Pancreas (tissue), 10 donors: ENCODE results near the gene RAP2B. TPM values are rescaled to one million over a fixed set of nuclear protein-coding genes. Genes with fewer than 3 reads are reported as not detected.
"Not testable (repeated sequence)": the region's sequence is repeated elsewhere in the genome, so short reads cannot be mapped to it uniquely, and the experiment has no call there.

Source experiments
- ATAC-seq, 4 donors: fragments of 200-7000 bp; cut with Tn5 transposase; one replicate each; pipeline versions ENCODE4 v1.8.0 to v1.9.1; 2020; ENCODE audit warnings: mild to moderate bottlenecking in 4 of 4, moderate library complexity in 4 of 4
- DNase-seq, 6 donors: peaks; one replicate each; pipeline ENCODE4 v3.0.0-alpha.2; 2020
- FAIRE-seq: peaks from 2 replicates; lab custom pipeline; 2012; peaks lifted over from hg19 to GRCh38; lab: Jason Lieb, UNC
- H3K27ac ChIP-seq, 4 donors: fragments of 200-600 bp; sonication (generic); 1 replicate in 3 of 4; 2 replicates in 1 of 4; pipeline versions ENCODE4 v1.5.0 to v1.8.0; 2020
- H3K27me3 ChIP-seq, 4 donors: fragments of 200-600 bp; one replicate each; pipeline ENCODE4 v1.8.0; 2021
- H3K36me3 ChIP-seq, 3 donors: fragments of 200-600 bp; sonication (generic) in 1 of 3; one replicate each; pipeline versions ENCODE4 v1.5.0 to v1.8.0; 2020 to 2021
- H3K4me1 ChIP-seq, 3 donors: fragments of 200-600 bp; one replicate each; pipeline ENCODE4 v1.8.0; 2021
- H3K4me3 ChIP-seq, 4 donors: fragments of 200-600 bp; sonication (generic) in 2 of 4; one replicate each; pipeline versions ENCODE4 v1.5.0 to v1.8.0; 2020 to 2021
- H3K9me3 ChIP-seq, 4 donors: fragments of 200-600 bp; one replicate each; pipeline ENCODE4 v1.8.0; 2021
- WGBS, 2 donors: extraction: QIAGEN DNeasy Blood & Tissue Kit; methylation state at CpG; one replicate each; pipeline ENCODE4 v1.1.7; 2013; 5-methylcytosine and 5-hydroxymethylcytosine counted together
- intact Hi-C, 3 donors: fragments of 100-400 bp; cut with DNase I; formaldehyde crosslinking; loops; one replicate each; pipeline versions ENCODE4 v1.11.1 to v1.14.2; 2022
- polyA plus RNA-seq, 2 donors: library from polyadenylated mRNA; stranded (reverse); fragments of 200-250 nt; gene quantifications; one replicate each; pipeline ENCODE4 v1.2.3, GENCODE V29; 2013
- total RNA-seq, 6 donors: library from RNA; stranded (reverse); fragmentation: NEBNext Ultra II Directional in 4 of 6; extraction: Animal tissue kit (Norgen Biotek cat#: 25700) in 4 of 6; gene quantifications; one replicate each; pipeline versions ENCODE4 v1.2.1 to v1.2.4, GENCODE V29; 2021 to 2023
- TF ChIP-seq, protein P1 (sequence below), 4 donors: fragments of 200-600 bp; sonication (generic) in 3 of 4; IDR thresholded peaks; one replicate each; pipeline versions ENCODE4 v1.5.0 to v1.8.0; 2021; ENCODE audit warnings: antibody characterized with exemption in 4 of 4
- donor health status: healthy with polysubstance abuse.
- donor health status: DM: no; HTN: no; CAD: no; lungs with moderate emphysema.
- donor health status: DM: no; HTN: no; CAD: no.
- donor health status: control.
- donor health status: control.
- donor health status: Bipolar disorder and iron deficiency.
- donor health status: DM: yes; HTN: yes; CAD: no.
- donor health status: DM: no; HTN: no; CAD: no.
- donor health status: DM: no; HTN: no; CAD: no.
- donor health status: DM: yes; HTN: yes; CAD: no.

RAP2B gene
- total and polyA plus RNA-seq, 8 donors = 1.6 to 7.9 (median 3.0) TPM

- ATAC-seq (no peak), FAIRE-seq (no peak), DNase-seq (no peak)
- intact Hi-C loops = no loop called here
- Histone ChIP-seq H3K9me3 (no peaks in the 10 kb centered on the region), H3K27me3 (no peaks in the 10 kb centered on the region), H3K4me3 (no peak overlapping the region), H3K27ac (no peak overlapping the region), H3K4me1 (no peaks in the 10 kb centered on the region), H3K36me3 (no peaks in the 10 kb centered on the region)
- TF ChIP-seq, protein P1, sequence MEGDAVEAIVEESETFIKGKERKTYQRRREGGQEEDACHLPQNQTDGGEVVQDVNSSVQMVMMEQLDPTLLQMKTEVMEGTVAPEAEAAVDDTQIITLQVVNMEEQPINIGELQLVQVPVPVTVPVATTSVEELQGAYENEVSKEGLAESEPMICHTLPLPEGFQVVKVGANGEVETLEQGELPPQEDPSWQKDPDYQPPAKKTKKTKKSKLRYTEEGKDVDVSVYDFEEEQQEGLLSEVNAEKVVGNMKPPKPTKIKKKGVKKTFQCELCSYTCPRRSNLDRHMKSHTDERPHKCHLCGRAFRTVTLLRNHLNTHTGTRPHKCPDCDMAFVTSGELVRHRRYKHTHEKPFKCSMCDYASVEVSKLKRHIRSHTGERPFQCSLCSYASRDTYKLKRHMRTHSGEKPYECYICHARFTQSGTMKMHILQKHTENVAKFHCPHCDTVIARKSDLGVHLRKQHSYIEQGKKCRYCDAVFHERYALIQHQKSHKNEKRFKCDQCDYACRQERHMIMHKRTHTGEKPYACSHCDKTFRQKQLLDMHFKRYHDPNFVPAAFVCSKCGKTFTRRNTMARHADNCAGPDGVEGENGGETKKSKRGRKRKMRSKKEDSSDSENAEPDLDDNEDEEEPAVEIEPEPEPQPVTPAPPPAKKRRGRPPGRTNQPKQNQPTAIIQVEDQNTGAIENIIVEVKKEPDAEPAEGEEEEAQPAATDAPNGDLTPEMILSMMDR (IDR thresholded peaks at IDR 0.05) = no peak
These were observed 16.6 kb upstream of the RAP2B start for GRCh38 chr3:153145454-153145853.

GRCh38 chr3:153146191-153147053 lies 15.6 kb upstream of the RAP2B start:
- no peaks in the 10 kb centered on the region for H3K27me3 ChIP-seq
- DNase-seq (no peak), ATAC-seq (no peak), FAIRE-seq (no peak)
- no peaks in the 10 kb centered on the region for H3K4me1 ChIP-seq
- intact Hi-C loops = no loop called here
- WGBS, 2 donors = 85% methylated on average over 6 of the region's 6 CpGs
- H3K36me3 ChIP-seq = no peaks in the 10 kb centered on the region
- H3K9me3 ChIP-seq = no peaks in the 10 kb centered on the region
- H3K27ac ChIP-seq = no peak overlapping the region
- TF ChIP-seq, protein P1 (IDR thresholded peaks at IDR 0.05) = no peak
- H3K4me3 ChIP-seq = no peak overlapping the region

DNA sequence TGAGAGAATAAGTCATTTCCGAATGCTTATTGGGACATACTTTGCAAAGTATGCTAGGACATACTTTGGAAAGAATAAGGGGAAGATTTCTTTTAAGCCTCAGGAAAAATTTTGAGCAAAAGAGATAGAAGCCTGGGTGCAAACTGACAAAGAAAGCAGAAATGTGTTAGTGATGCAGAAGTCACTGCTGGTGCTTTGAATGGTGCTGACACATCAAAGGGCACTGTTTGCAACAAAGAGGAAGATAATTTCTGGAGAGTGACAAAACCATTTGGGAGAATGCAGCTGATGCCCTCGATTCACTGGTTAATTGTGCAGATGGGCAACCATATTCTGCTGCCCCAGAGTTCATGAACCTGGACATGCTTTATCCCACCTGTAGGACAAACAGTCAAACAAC lies 11.0 kb upstream of the RAP2B start:
- no peaks in the 10 kb centered on the region for H3K36me3 ChIP-seq
- ATAC-seq = no peak
- intact Hi-C loops = no loop called here
- H3K4me1 ChIP-seq = no peaks in the 10 kb centered on the region
- no peaks in the 10 kb centered on the region for H3K27me3 ChIP-seq
- FAIRE-seq = no peak
- H3K27ac ChIP-seq = no peak overlapping the region
- H3K4me3 ChIP-seq = no peak overlapping the region
- H3K9me3 ChIP-seq = no peaks in the 10 kb centered on the region
- TF ChIP-seq, protein P1 (IDR thresholded peaks at IDR 0.05) = no peak
- DNase-seq = no peak
- WGBS, 2 donors = 55 to 61% methylated on average over 2 of the region's 2 CpGs

DNA sequence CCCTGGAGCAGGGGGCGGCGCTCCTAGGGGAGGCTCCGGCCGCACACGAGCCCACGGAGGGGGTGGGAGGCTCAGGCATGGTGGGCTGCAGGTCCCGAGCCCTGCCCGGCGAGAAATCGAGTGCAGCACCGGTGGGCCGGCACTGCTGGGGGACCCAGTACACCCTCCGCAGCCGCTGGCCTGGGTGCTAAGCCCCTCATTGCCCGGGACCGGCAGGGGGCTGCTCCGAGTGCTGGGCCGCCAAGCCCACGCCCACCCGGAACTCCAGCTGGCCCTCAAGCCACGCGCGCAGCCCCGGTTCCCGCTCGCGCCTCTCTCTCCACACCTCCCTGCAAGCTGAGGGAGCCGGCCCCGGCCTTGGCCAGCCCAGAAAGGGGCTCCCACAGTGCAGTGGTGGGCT lies 6.2 kb upstream of the RAP2B start:
- ATAC-seq, H3K4me3 ChIP-seq, intact Hi-C loops, FAIRE-seq, H3K27me3 ChIP-seq, H3K9me3 ChIP-seq, H3K4me1 ChIP-seq, H3K27ac ChIP-seq, H3K36me3 ChIP-seq: not testable (repeated sequence)
- WGBS, 2 donors = 96 to 99% methylated on average over 26 to 29 of the region's 29 CpGs
- DNase-seq = peak in 1 of 6 donors; percentile 55

- H3K27ac ChIP-seq = no peak overlapping the region
- no peaks in the 10 kb centered on the region for H3K36me3 ChIP-seq
- no peaks in the 10 kb centered on the region for H3K27me3 ChIP-seq
- intact Hi-C loops = no loop called here
- no peak for ATAC-seq
- TF ChIP-seq, protein P1 (IDR thresholded peaks at IDR 0.05) = no peak
- H3K4me1 ChIP-seq = no peaks in the 10 kb centered on the region
- WGBS, 2 donors = 54% methylated on average over 4 of the region's 4 CpGs
- no peak for FAIRE-seq
- DNase-seq = no peak
- H3K9me3 ChIP-seq = no peaks in the 10 kb centered on the region
- H3K4me3 ChIP-seq = no peak overlapping the region
These were observed 3.8 kb upstream of the RAP2B start for GRCh38 chr3:153158189-153158588.
